Mucosa of rectum (tissue), 2 donors: Measurements from ENCODE around the gene PRF1.
"Not testable (repeated sequence)": the region's sequence is repeated elsewhere in the genome, so short reads cannot be mapped to it uniquely, and the experiment has no call there.

ENCODE experiments used
- H3K27ac ChIP-seq, 2 donors: one replicate each; pipeline ENCODE4 v1.7.0; 2013; ENCODE audit warnings: inconsistent platforms in 2 of 2, low read depth in 2 of 2, low read length in 2 of 2
- H3K27me3 ChIP-seq, 2 donors: one replicate each; pipeline ENCODE4 v1.7.0; 2013; ENCODE audit warnings: low read length in 2 of 2; ENCODE audit not compliant: control insufficient read depth in 2 of 2, insufficient read depth in 2 of 2
- H3K36me3 ChIP-seq, 2 donors: one replicate each; pipeline ENCODE4 v1.7.0; 2013; ENCODE audit warnings: low read length in 2 of 2; ENCODE audit not compliant: control insufficient read depth in 2 of 2, insufficient read depth in 2 of 2
- H3K4me1 ChIP-seq, 2 donors: one replicate each; pipeline ENCODE4 v1.7.0; 2013; ENCODE audit warnings: low read length in 2 of 2, mild to moderate bottlenecking in 1 of 2; ENCODE audit not compliant: control insufficient read depth in 2 of 2, insufficient read depth in 2 of 2
- H3K4me3 ChIP-seq, 2 donors: one replicate each; pipeline ENCODE4 v1.7.0; 2013; ENCODE audit warnings: low read length in 2 of 2
- H3K9ac ChIP-seq, 2 donors: one replicate each; pipeline ENCODE4 v1.7.0; 2013; ENCODE audit warnings: low read length in 2 of 2, low read depth in 1 of 2, mild to moderate bottlenecking in 1 of 2
- H3K9me3 ChIP-seq, 2 donors: one replicate each; pipeline ENCODE4 v1.7.0; 2013; ENCODE audit warnings: low read length in 2 of 2; ENCODE audit not compliant: control insufficient read depth in 2 of 2
- donor health status: healthy.
- donor health status: Normal muscosa, but diverticular disease.

Gene PRF1

GRCh38 chr10:70602665-70603448, at the start of gene PRF1:
Gene PRF1, minus strand, starts transcription at chr10:70602741. Its CDS starts 1,839 bp downstream, at chr10:70600902.
- Histone ChIP-seq H3K9me3 (no peaks in the 10 kb centered on the region), H3K9ac (no peak within 1 kb of the TSS), H3K27me3 (no peaks in the 10 kb centered on the region), H3K27ac (no peak within 1 kb of the TSS), H3K4me3 (peak within 1 kb of the TSS; percentile 7 to 52), H3K4me1 (no peaks in the 10 kb centered on the region), H3K36me3 (no peaks in the 10 kb centered on the region)

DNA sequence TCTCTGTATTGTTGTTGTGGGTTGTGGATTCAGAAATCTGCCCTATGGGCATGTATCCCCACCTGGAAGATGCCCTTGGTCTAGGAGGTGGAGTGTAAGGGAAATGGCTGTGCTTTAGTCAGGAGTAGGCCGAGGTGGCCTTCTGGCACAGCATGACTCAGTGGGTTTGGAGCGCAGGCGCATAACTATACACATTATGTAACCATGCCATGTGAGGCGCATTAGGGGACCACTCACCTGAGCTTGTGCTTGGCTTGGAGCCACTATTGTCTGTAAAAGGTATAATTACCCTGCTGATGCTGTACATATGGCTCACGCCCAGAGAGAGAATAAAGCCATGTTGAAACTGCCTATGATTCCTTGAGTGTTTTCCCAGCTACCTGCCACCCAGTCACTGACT, 49.1 kb upstream of the PRF1 start:
- Histone ChIP-seq H3K27me3 (no peaks in the 10 kb centered on the region), H3K4me3 (no peak overlapping the region), H3K9me3 (peaks cover 2% of the 10 kb centered on the region in 2 donors), H3K36me3 (no peaks in the 10 kb centered on the region), H3K9ac (no peak overlapping the region), H3K4me1 (peaks cover 4% of the 10 kb centered on the region in 2 donors), H3K27ac (no peak overlapping the region)

DNA sequence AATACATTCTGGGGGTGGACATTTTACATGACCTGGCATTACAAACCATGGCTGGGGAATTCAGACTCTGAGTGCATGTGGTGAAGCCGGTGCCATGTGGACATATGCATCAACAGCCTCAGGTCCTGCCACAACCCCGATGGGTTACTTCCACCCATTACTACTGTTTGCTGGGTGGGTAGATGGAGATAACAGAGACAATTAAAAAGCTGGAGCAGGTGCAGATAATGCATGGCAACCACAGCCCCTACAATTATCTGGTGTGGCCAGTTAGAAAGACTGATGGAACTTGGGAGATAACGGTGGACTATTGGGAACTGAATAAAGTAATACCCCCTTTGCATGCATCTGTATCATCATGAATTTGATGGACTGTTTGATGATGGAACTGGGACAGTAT, 48.2 kb upstream of the PRF1 start:
- Histone ChIP-seq H3K4me1 (peaks cover 4% of the 10 kb centered on the region in 2 donors), H3K9me3 (peaks cover 2% of the 10 kb centered on the region in 2 donors), H3K27me3 (no peaks in the 10 kb centered on the region), H3K36me3 (no peaks in the 10 kb centered on the region), H3K4me3 (no peak overlapping the region), H3K27ac (no peak overlapping the region), H3K9ac (no peak overlapping the region)

- H3K4me1 ChIP-seq = peaks cover 4% of the 10 kb centered on the region in 2 donors
- no peak overlapping the region for H3K27ac ChIP-seq
Observed at GRCh38 chr10:70650104-70650503, 47.6 kb upstream of the PRF1 start.

GRCh38 chr10:70649526-70649925, 47.0 kb upstream of the PRF1 start:
- Histone ChIP-seq H3K36me3 (no peaks in the 10 kb centered on the region), H3K9ac (no peak overlapping the region), H3K9me3 (peaks cover 2% of the 10 kb centered on the region in 2 donors), H3K27me3 (no peaks in the 10 kb centered on the region), H3K4me1 (peaks cover 4% of the 10 kb centered on the region in 2 donors), H3K27ac (no peak overlapping the region), H3K4me3 (no peak overlapping the region)

More at GRCh38 chr10:70650104-70650503, 47.6 kb upstream of the PRF1 start:
- Histone ChIP-seq H3K36me3 (no peaks in the 10 kb centered on the region), H3K4me3 (no peak overlapping the region), H3K9me3 (peaks cover 2% of the 10 kb centered on the region in 2 donors), H3K27me3 (no peaks in the 10 kb centered on the region), H3K9ac (no peak overlapping the region)

GRCh38 chr10:70648427-70648826, 45.9 kb upstream of the PRF1 start:
- H3K9ac ChIP-seq = no peak overlapping the region
- no peaks in the 10 kb centered on the region for H3K27me3 ChIP-seq
- H3K4me1 ChIP-seq = peaks cover under 1 to 2% of the 10 kb centered on the region in 2 donors
- H3K9me3 ChIP-seq = peaks cover 2% of the 10 kb centered on the region in 2 donors
- no peak overlapping the region for H3K27ac ChIP-seq
- no peaks in the 10 kb centered on the region for H3K36me3 ChIP-seq
- no peak overlapping the region for H3K4me3 ChIP-seq

DNA sequence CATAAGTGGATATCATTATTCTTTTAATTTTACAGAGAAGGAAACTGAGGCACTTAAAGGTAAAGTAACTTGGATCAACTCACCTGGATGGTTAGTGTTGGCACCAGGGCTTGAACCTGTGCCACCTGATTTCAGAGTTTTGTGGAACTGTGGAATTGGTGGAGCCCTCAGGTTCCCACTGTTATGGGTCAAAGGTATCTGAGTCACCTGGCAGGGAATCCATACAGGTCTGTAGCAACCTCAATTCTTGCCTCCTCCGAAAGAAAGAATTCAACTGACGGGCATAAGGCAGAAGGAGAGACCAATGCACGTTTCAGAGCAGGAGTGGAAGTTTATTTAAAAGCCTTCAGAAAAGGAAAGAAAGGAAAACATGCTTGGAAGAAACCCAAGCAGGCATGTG, 44.5 kb upstream of the PRF1 start:
- no peaks in the 10 kb centered on the region for H3K27me3 ChIP-seq
- no peak overlapping the region for H3K9ac ChIP-seq
- H3K4me3 ChIP-seq = no peak overlapping the region
- no peak overlapping the region for H3K27ac ChIP-seq
- peaks cover 2% of the 10 kb centered on the region in 2 donors for H3K9me3 ChIP-seq
- no peaks in the 10 kb centered on the region for H3K36me3 ChIP-seq
- no peaks in the 10 kb centered on the region for H3K4me1 ChIP-seq

DNA sequence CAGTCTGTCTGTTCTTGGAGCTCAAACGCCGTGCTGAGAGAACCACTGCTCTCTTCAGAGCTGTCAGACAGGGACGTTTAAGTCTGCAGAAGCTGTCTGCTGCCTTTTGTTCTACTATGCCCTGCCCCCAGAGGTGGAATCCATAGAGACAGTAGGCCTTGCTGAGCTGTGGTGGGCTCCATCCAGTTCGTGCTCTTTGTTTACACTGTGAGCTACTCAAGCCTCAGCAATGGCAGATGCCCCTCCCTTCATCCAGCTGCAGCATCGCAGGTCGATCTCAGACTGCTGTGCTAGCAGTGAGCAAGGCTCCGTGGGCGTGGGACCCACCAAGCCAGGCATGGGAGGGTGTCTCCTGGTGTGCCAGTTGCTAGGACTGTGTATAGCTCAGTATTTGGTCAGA, 42.4 kb upstream of the PRF1 start:
- not testable (repeated sequence) for H3K27me3 ChIP-seq, H3K9me3 ChIP-seq, H3K4me3 ChIP-seq, H3K9ac ChIP-seq, H3K36me3 ChIP-seq, H3K4me1 ChIP-seq, H3K27ac ChIP-seq

DNA sequence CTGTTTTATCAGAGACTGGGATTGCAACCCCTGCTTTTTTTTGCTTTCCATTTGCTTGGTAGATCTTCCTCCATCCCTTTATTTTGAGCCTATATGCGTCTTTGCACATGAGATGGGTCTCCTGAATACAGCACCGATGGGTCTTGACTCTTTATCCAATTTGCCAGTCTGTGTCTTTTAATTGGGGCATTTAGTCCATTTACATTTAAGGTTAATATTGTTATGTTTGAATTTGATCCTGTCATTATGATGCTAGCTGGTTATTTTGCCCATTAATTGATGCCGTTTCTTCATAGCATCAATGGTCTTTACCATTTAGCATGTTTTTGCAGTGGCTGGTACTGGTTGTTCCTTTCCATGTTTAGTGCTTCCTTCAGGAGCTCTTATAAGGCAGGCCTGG, 40.7 kb upstream of the PRF1 start:
- H3K27ac ChIP-seq, H3K9ac ChIP-seq, H3K36me3 ChIP-seq: not testable (repeated sequence)

DNA sequence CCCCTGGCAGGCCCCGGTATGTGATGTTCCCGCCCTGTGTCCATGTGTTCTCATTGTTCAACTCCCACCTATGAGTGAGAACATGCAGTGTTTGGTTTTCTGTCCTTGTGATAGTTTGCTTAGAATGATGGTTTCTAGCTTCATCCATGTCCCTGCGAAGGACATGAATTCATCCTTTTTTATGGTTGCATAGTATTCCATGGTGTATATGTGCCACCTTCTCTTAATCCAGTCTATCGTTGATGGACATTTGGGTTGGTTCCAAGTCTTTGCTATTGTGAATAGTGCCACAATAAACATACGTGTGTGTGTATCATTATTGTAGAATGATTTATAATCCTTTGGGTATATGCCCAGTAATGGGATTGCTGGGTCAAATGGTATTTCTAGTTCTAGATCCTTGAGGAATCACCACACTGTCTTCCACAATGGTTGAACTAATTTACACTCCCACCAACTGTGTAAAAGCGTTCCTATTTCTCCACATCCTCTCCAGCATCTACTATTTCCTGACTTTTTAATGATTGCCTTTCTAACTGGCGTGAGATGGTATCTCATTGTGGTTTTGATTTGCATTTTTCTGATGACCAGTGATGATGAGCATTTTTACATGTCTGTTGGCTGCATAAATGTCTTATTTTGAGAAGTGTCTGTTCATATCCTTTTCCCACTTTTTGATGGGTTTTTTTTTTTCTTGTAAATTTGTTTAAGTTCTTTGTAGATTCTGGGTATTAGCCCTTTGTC, 37.3 kb upstream of the PRF1 start:
- H3K4me1 ChIP-seq, H3K36me3 ChIP-seq, H3K27ac ChIP-seq, H3K4me3 ChIP-seq, H3K9ac ChIP-seq, H3K27me3 ChIP-seq, H3K9me3 ChIP-seq: not testable (repeated sequence)

More for the DNA sequence above, 40.7 kb upstream of the PRF1 start:
- not testable (repeated sequence) for H3K4me3 ChIP-seq, H3K4me1 ChIP-seq, H3K9me3 ChIP-seq, H3K27me3 ChIP-seq
